Measurements from ENCODE around the gene PRCD. TPM values are rescaled to one million over a fixed set of nuclear protein-coding genes. Genes with fewer than 3 reads are reported as not detected.
"Not testable (repeated sequence)": the region's sequence is repeated elsewhere in the genome, so short reads cannot be mapped to it uniquely, and the experiment has no call there.

Gene PRCD
- total RNA-seq, 1 donor: 0.73 TPM

DNA sequence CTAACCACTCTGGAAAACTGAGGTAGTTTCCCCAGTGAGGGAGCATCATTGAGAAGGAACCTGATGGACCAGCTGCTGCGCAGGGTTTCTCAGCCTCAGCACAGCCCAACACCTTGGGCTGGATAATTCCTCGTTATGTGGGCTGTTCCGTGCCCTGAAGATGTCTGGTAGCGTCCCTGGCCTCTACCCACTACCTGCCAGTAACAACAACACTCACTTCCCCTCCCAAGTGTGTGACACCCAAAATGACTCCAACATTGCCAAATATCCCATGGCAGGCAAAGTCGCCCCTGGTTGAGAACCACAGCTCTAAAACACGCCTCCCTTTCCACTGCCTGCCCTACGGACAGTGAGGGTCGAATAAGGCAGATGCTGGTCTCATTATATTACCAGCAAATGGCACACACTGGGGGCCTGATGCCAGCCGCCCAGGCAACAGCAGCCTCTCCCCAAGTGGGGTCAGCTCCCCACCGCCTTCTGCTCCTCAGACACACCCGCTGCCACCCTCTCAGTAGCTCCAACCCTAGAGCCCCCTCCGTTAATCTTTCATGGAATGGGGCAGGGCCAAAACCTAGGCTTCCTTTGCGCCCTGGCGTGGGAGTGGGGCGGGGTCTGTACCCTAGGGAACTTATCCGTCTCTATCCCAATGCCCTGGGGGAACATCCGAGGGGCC is 39.6 kb upstream of the PRCD start:
- no peaks in the 10 kb centered on the region for H3K27me3 ChIP-seq (ENCODE audit: insufficient read depth, low read length)
- peaks cover 86% of the 10 kb centered on the region for H3K4me1 ChIP-seq (ENCODE audit: insufficient read depth, low read length)
- peak overlapping the region; percentile 93 for H3K4me3 ChIP-seq (ENCODE audit: low read length)
- H3K9me3 ChIP-seq (ENCODE audit: low read depth, low read length): no peaks in the 10 kb centered on the region

DNA sequence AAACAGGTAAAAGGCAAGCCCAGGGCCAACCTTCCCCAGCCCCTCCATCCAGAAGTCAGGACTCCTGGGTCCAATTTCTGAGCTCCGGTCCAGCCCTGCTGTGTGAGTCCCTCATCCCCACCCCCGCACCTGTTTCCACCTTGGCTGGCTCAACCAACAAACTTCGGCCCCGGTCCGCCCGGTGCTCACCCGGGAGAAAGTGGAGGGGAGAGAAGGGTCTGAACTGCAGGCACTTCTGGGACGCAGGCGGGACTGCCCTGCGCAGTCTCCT is 39.2 kb upstream of the PRCD start:
- no peaks in the 10 kb centered on the region for H3K27me3 ChIP-seq (ENCODE audit: insufficient read depth, low read length)
- no peaks in the 10 kb centered on the region for H3K9me3 ChIP-seq (ENCODE audit: low read depth, low read length)
- peak overlapping the region; percentile 93 for H3K4me3 ChIP-seq (ENCODE audit: low read length)
- peaks cover 82% of the 10 kb centered on the region for H3K4me1 ChIP-seq (ENCODE audit: insufficient read depth, low read length)

GRCh38 chr17:76501018-76501826 is 38.6 kb upstream of the PRCD start, which contains the start of gene RHBDF2:
Gene RHBDF2, minus strand, starts transcription at chr17:76501423. Its CDS starts 19,899 bp downstream, at chr17:76481524.
- no peaks in the 10 kb centered on the region for H3K27me3 ChIP-seq (ENCODE audit: insufficient read depth, low read length)
- H3K4me3 ChIP-seq (ENCODE audit: low read length): peak within 1 kb of the TSS; percentile 93
- peaks cover 81% of the 10 kb centered on the region for H3K4me1 ChIP-seq (ENCODE audit: insufficient read depth, low read length)
- no peaks in the 10 kb centered on the region for H3K9me3 ChIP-seq (ENCODE audit: low read depth, low read length)

- Histone ChIP-seq H3K4me1 (ENCODE audit: insufficient read depth, low read length) (peaks cover 81% of the 10 kb centered on the region), H3K4me3 (ENCODE audit: low read length) (no peak overlapping the region), H3K27me3 (ENCODE audit: insufficient read depth, low read length) (no peaks in the 10 kb centered on the region), H3K9me3 (ENCODE audit: low read depth, low read length) (no peaks in the 10 kb centered on the region)
Measured at GRCh38 chr17:76501827-76502307, 38.0 kb upstream of the PRCD start.

DNA sequence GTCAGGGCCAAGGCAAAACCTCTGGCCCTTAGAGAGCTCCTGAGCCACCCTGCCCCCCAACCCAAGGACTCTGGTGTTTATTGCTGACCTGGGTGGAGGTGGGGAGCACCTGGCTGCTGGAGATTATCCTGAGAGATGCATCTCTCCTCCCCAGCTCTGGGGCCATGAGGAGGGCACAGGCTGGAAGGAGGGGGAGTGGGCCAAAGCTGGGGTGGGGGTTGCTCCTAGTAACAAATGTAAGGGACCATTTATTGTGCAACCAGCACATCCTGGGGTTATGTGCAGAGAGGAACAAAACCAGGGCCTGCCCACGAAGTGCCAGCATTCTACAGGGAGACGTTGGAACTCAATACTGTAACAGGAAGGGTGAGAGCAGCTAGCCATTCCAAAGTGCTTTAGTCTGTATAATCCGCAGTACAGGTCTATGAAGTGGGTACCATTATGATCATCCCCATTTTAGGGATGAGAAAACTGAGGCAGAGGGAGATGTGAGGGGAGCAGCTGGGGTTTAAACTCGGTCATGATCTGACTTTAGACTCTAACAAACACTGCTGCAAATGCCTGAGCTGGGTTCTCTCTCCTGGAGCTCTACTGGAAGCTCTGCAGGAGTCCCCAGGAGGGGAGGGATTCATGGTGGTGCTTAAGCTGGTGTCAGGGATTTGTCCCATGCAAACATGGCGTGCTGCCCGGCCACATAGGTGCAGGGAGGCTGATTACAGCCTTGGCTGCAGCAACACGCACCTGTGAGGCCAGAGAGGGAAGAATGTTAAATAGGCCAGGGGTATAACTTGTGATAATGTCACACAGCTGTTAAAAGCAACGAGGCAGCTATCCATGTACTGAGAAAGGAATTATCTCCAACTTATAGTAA is 37.3 kb upstream of the PRCD start:
- Histone ChIP-seq H3K27me3 (ENCODE audit: insufficient read depth, low read length) (no peaks in the 10 kb centered on the region), H3K9me3 (ENCODE audit: low read depth, low read length) (no peaks in the 10 kb centered on the region), H3K4me3 (ENCODE audit: low read length) (no peak overlapping the region), H3K4me1 (ENCODE audit: insufficient read depth, low read length) (peaks cover 74% of the 10 kb centered on the region)

DNA sequence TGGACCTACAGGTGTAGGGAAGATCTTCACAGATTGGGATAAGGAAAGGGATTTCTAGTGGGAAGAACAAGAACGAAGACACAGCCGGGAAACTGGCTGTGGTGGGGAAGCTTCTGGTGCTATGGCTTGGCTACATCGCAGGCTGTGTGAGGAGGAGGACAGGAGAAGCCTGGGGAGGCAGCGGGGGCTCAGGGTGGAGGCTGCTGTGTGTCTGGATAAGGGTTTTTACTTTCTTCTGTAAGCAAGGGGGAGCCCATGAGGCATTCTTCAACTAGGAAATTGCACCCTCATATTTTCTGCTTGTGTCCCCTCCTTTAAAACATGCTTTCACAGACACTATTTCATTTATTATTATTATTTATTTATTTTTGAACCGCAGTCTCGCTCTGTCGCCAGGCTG is 35.7 kb upstream of the PRCD start:
- no peaks in the 10 kb centered on the region for H3K27me3 ChIP-seq (ENCODE audit: insufficient read depth, low read length)
- H3K4me3 ChIP-seq (ENCODE audit: low read length): no peak overlapping the region
- peaks cover 59% of the 10 kb centered on the region for H3K4me1 ChIP-seq (ENCODE audit: insufficient read depth, low read length)
- no peaks in the 10 kb centered on the region for H3K9me3 ChIP-seq (ENCODE audit: low read depth, low read length)

GRCh38 chr17:76506408-76507345 is 33.2 kb upstream of the PRCD start:
- H3K27me3 ChIP-seq (ENCODE audit: insufficient read depth, low read length): no peaks in the 10 kb centered on the region
- no peak overlapping the region for H3K4me3 ChIP-seq (ENCODE audit: low read length)
- H3K4me1 ChIP-seq (ENCODE audit: insufficient read depth, low read length): peaks cover 52% of the 10 kb centered on the region

GRCh38 chr17:76508472-76509063 is 31.3 kb upstream of the PRCD start:
- H3K9me3 ChIP-seq (ENCODE audit: low read depth, low read length); H3K4me3 ChIP-seq (ENCODE audit: low read length); H3K27me3 ChIP-seq (ENCODE audit: insufficient read depth, low read length): not testable (repeated sequence)
- H3K4me1 ChIP-seq (ENCODE audit: insufficient read depth, low read length): peaks cover 43% of the 10 kb centered on the region

More at GRCh38 chr17:76506408-76507345, 33.2 kb upstream of the PRCD start:
- no peaks in the 10 kb centered on the region for H3K9me3 ChIP-seq (ENCODE audit: low read depth, low read length)

DNA sequence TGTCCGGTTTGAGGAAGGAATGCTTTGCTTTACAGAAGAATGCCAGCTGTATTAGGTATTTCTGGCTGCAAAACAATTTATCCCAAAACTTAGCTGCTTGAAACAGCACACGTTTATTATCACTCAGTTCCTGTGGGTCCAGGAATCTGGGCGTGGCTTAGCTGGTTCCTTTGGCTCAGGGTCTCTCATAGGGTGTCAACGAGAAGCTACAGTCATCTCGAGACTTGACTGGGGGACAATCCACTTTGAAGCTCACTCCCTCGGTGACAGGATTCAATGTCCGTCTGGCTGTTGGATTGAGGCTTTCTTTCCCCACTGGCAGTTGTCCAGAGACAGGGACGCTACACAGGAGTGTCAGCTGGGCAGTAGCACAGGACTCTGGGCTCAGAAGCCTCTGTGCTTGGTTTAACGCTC is 29.0 kb upstream of the PRCD start:
- Histone ChIP-seq H3K4me3 (ENCODE audit: low read length) (no peak overlapping the region), H3K27me3 (ENCODE audit: insufficient read depth, low read length) (no peaks in the 10 kb centered on the region), H3K4me1 (ENCODE audit: insufficient read depth, low read length) (peaks cover 52% of the 10 kb centered on the region), H3K9me3 (ENCODE audit: low read depth, low read length) (no peaks in the 10 kb centered on the region)

GRCh38 chr17:76511668-76512365 is 28.0 kb upstream of the PRCD start:
- H3K4me1 ChIP-seq (ENCODE audit: insufficient read depth, low read length): peaks cover 52% of the 10 kb centered on the region

GRCh38 chr17:76512366-76513305 is 27.2 kb upstream of the PRCD start:
- Histone ChIP-seq H3K4me3 (ENCODE audit: low read length) (no peak overlapping the region), H3K9me3 (ENCODE audit: low read depth, low read length) (no peaks in the 10 kb centered on the region), H3K4me1 (ENCODE audit: insufficient read depth, low read length) (peaks cover 56% of the 10 kb centered on the region), H3K27me3 (ENCODE audit: insufficient read depth, low read length) (no peaks in the 10 kb centered on the region)

More at GRCh38 chr17:76511668-76512365, 28.0 kb upstream of the PRCD start:
- Histone ChIP-seq H3K27me3 (ENCODE audit: insufficient read depth, low read length) (no peaks in the 10 kb centered on the region), H3K9me3 (ENCODE audit: low read depth, low read length) (no peaks in the 10 kb centered on the region), H3K4me3 (ENCODE audit: low read length) (no peak overlapping the region)

DNA sequence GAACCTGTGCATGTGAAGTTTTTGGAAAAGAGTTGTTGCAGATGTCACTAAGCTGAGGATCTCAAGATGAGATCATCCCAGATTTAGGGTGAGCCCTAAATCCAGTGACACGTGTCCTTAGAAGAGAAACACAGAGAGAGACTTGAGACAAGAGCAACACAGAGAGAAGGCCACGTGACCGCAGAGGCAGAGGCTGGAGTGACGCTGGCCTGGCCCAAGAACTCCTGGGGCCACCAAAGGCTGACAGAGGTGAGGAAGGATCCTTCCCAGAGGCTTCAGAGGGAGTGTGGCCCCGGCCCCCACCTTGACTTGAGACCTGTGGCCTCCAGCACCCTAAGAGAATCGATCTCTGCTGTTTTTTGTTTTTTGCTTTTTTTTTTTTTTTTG is 26.5 kb upstream of the PRCD start:
- H3K4me1 ChIP-seq (ENCODE audit: insufficient read depth, low read length): peaks cover 56% of the 10 kb centered on the region
- no peaks in the 10 kb centered on the region for H3K9me3 ChIP-seq (ENCODE audit: low read depth, low read length)
- no peak overlapping the region for H3K4me3 ChIP-seq (ENCODE audit: low read length)
- no peaks in the 10 kb centered on the region for H3K27me3 ChIP-seq (ENCODE audit: insufficient read depth, low read length)

DNA sequence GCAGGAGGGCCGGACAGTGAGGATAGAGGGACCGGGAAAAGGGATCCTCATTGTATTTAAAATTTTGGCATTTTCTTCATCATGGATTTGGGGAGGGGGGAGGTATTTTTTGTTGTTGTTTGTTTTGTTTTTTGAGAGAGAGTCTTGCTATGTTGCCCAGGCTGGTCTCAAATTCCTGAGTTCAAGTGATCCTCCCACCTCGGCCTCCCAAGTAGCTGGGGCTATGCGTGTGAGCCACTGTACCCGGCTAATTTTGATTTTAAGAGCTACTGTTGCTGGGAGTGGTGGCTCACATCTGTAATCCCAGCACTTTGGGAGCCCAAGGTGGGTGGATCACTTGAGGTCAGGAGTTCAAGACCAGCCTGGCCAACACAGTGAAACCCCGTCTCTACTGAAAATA is 25.5 kb upstream of the PRCD start:
- peaks cover 56% of the 10 kb centered on the region for H3K4me1 ChIP-seq (ENCODE audit: insufficient read depth, low read length)
- H3K27me3 ChIP-seq (ENCODE audit: insufficient read depth, low read length); H3K4me3 ChIP-seq (ENCODE audit: low read length); H3K9me3 ChIP-seq (ENCODE audit: low read depth, low read length): not testable (repeated sequence)
